Measurements from ENCODE around the gene MN1. TPM values are rescaled to one million over a fixed set of nuclear protein-coding genes. Genes with fewer than 3 reads are reported as not detected.

Gene MN1
- total and polyA plus RNA-seq, 2 of the 8 experiments (the other 6 are each of a cell fraction or from before 2014, with no cell fraction given): 3.1 to 4.9 TPM

DNA sequence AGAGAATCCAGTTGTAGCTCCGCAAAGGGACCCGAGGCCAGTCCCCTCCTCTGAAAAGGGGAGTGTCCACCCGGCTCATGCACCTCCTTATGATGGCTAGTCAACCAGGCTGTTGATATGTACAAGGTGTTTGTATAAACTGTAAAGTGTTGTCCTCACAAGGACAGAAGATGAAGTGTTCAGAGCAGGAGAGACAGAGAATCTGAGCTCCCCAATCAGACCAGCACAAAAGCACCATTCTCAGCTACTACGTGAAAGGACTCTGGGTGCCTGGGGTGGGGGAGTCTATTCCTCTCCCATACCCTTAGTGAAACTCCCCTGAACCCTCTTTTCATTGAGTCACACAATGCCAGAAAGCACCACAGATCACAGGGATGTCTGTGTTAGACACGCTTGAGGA is 49.4 kb downstream of the MN1 start (continued):
- TF ChIP-seq, protein P1, sequence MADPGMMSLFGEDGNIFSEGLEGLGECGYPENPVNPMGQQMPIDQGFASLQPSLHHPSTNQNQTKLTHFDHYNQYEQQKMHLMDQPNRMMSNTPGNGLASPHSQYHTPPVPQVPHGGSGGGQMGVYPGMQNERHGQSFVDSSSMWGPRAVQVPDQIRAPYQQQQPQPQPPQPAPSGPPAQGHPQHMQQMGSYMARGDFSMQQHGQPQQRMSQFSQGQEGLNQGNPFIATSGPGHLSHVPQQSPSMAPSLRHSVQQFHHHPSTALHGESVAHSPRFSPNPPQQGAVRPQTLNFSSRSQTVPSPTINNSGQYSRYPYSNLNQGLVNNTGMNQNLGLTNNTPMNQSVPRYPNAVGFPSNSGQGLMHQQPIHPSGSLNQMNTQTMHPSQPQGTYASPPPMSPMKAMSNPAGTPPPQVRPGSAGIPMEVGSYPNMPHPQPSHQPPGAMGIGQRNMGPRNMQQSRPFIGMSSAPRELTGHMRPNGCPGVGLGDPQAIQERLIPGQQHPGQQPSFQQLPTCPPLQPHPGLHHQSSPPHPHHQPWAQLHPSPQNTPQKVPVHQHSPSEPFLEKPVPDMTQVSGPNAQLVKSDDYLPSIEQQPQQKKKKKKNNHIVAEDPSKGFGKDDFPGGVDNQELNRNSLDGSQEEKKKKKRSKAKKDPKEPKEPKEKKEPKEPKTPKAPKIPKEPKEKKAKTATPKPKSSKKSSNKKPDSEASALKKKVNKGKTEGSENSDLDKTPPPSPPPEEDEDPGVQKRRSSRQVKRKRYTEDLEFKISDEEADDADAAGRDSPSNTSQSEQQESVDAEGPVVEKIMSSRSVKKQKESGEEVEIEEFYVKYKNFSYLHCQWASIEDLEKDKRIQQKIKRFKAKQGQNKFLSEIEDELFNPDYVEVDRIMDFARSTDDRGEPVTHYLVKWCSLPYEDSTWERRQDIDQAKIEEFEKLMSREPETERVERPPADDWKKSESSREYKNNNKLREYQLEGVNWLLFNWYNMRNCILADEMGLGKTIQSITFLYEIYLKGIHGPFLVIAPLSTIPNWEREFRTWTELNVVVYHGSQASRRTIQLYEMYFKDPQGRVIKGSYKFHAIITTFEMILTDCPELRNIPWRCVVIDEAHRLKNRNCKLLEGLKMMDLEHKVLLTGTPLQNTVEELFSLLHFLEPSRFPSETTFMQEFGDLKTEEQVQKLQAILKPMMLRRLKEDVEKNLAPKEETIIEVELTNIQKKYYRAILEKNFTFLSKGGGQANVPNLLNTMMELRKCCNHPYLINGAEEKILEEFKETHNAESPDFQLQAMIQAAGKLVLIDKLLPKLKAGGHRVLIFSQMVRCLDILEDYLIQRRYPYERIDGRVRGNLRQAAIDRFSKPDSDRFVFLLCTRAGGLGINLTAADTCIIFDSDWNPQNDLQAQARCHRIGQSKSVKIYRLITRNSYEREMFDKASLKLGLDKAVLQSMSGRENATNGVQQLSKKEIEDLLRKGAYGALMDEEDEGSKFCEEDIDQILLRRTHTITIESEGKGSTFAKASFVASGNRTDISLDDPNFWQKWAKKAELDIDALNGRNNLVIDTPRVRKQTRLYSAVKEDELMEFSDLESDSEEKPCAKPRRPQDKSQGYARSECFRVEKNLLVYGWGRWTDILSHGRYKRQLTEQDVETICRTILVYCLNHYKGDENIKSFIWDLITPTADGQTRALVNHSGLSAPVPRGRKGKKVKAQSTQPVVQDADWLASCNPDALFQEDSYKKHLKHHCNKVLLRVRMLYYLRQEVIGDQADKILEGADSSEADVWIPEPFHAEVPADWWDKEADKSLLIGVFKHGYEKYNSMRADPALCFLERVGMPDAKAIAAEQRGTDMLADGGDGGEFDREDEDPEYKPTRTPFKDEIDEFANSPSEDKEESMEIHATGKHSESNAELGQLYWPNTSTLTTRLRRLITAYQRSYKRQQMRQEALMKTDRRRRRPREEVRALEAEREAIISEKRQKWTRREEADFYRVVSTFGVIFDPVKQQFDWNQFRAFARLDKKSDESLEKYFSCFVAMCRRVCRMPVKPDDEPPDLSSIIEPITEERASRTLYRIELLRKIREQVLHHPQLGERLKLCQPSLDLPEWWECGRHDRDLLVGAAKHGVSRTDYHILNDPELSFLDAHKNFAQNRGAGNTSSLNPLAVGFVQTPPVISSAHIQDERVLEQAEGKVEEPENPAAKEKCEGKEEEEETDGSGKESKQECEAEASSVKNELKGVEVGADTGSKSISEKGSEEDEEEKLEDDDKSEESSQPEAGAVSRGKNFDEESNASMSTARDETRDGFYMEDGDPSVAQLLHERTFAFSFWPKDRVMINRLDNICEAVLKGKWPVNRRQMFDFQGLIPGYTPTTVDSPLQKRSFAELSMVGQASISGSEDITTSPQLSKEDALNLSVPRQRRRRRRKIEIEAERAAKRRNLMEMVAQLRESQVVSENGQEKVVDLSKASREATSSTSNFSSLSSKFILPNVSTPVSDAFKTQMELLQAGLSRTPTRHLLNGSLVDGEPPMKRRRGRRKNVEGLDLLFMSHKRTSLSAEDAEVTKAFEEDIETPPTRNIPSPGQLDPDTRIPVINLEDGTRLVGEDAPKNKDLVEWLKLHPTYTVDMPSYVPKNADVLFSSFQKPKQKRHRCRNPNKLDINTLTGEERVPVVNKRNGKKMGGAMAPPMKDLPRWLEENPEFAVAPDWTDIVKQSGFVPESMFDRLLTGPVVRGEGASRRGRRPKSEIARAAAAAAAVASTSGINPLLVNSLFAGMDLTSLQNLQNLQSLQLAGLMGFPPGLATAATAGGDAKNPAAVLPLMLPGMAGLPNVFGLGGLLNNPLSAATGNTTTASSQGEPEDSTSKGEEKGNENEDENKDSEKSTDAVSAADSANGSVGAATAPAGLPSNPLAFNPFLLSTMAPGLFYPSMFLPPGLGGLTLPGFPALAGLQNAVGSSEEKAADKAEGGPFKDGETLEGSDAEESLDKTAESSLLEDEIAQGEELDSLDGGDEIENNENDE (IDR thresholded peaks at IDR 0.05; ENCODE audit: insufficient replicate concordance, low read length): no peak
- TF ChIP-seq SIN3A (conservative IDR thresholded peaks at IDR 0.05 in 1 of 2, IDR thresholded peaks at IDR 0.05 in 1 of 2; ENCODE audit: low read depth in 1 of 2, low read length in 2 of 2) (no peak), EZH2 (IDR thresholded peaks at IDR 0.05; ENCODE audit: low read depth, low read length, severe bottlenecking) (no peak)
